Testis (tissue), 5 donors: ENCODE results near the gene PCGF6. TPM values are rescaled to one million over a fixed set of nuclear protein-coding genes. Genes with fewer than 3 reads are reported as not detected.
A peak's percentile ranks its signal among the peaks of the same experiment; 100 is the strongest.

Source experiments
- DNase-seq: peaks from one replicate; pipeline ENCODE4 v3.0.0-alpha.2; 2019
- H3K27ac ChIP-seq, 2 donors: fragments of 200-600 bp; sonication (generic); one replicate each; pipeline ENCODE4 v1.5.1; 2019
- H3K27me3 ChIP-seq: fragments of 200-600 bp; sonication (generic); one replicate; pipeline ENCODE4 v1.5.1; 2019
- H3K36me3 ChIP-seq: fragments of 200-600 bp; sonication (generic); one replicate; pipeline ENCODE4 v1.5.1; 2017; ENCODE audit warnings: low read depth; ENCODE audit errors: missing control alignments
- H3K4me1 ChIP-seq: fragments of 200-600 bp; sonication (generic); one replicate; pipeline ENCODE4 v1.5.1; 2019
- H3K4me3 ChIP-seq, 2 donors: fragments of 200-600 bp; sonication (generic); one replicate each; pipeline ENCODE4 v1.5.1; 2017 to 2019
- H3K9me3 ChIP-seq: fragments of 200-600 bp; sonication (generic); one replicate; pipeline ENCODE4 v1.5.1; 2017
- POLR2A ChIP-seq: fragments of 450-650 bp; IDR thresholded peaks from one replicate; pipeline ENCODE4 v1.6.1; 2017; ENCODE audit warnings: antibody characterized with exemption, mild to moderate bottlenecking, moderate library complexity
- WGBS, 2 donors: methylation state at CpG; one replicate each; pipeline ENCODE4 v1.1.5; 2018; 5-methylcytosine and 5-hydroxymethylcytosine counted together
- intact Hi-C: fragments of 100-400 bp; cut with DNase I; formaldehyde crosslinking; loops from one replicate; pipeline ENCODE4 v1.15.1; 2023; ENCODE audit warnings: low total_unique reads
- long read RNA-seq, 2 donors: transcript quantifications; one replicate each; lab custom pipeline, GENCODE V29; 2026
- polyA plus RNA-seq: library from polyadenylated mRNA; stranded (reverse); fragments of 350-450 nt; fragmentation: Illumina TruSeq; extraction: RNeasy Lipid Tissue Mini Kit (QIAGEN cat#74804); gene quantifications from one replicate; pipeline ENCODE4 v1.2.3, GENCODE V29; 2014; ENCODE audit warnings: low read depth, low replicate concordance; ENCODE audit not compliant: insufficient read depth
- total RNA-seq, 2 donors: library from RNA; depleted of rRNA; stranded (reverse); fragments of >200 nt; gene quantifications; one replicate each; pipeline ENCODE4 v1.2.3, GENCODE V29; 2016
- TF ChIP-seq, protein P1 (sequence below), 3 experiments: fragments of 450-650 bp in 2 of 3; fragments of 200-600 bp in 1 of 3; sonication (generic) in 1 of 3; IDR thresholded peaks; one replicate each; pipeline ENCODE4 v1.5.1; 2016 to 2019; ENCODE audit warnings: antibody characterized with exemption in 3 of 3, mild to moderate bottlenecking in 2 of 3, moderate library complexity in 1 of 3

Gene PCGF6, protein sequence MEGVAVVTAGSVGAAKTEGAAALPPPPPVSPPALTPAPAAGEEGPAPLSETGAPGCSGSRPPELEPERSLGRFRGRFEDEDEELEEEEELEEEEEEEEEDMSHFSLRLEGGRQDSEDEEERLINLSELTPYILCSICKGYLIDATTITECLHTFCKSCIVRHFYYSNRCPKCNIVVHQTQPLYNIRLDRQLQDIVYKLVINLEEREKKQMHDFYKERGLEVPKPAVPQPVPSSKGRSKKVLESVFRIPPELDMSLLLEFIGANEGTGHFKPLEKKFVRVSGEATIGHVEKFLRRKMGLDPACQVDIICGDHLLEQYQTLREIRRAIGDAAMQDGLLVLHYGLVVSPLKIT
- 10 to 100 TPM; 15.7 to 23.2 TPM for total RNA-seq
- polyA plus RNA-seq, result 15.9 TPM
- long read RNA-seq, donor 1, partial matches to known transcripts, result 0 of 1 reads
- long read RNA-seq, donor 1, other reads (novel, unspliced or antisense), result 0 of 1 reads
- long read RNA-seq, donor 2, partial matches to known transcripts, result 0 of 2 reads
- long read RNA-seq, donor 2, other reads (novel, unspliced or antisense), result 0 of 2 reads

DNA sequence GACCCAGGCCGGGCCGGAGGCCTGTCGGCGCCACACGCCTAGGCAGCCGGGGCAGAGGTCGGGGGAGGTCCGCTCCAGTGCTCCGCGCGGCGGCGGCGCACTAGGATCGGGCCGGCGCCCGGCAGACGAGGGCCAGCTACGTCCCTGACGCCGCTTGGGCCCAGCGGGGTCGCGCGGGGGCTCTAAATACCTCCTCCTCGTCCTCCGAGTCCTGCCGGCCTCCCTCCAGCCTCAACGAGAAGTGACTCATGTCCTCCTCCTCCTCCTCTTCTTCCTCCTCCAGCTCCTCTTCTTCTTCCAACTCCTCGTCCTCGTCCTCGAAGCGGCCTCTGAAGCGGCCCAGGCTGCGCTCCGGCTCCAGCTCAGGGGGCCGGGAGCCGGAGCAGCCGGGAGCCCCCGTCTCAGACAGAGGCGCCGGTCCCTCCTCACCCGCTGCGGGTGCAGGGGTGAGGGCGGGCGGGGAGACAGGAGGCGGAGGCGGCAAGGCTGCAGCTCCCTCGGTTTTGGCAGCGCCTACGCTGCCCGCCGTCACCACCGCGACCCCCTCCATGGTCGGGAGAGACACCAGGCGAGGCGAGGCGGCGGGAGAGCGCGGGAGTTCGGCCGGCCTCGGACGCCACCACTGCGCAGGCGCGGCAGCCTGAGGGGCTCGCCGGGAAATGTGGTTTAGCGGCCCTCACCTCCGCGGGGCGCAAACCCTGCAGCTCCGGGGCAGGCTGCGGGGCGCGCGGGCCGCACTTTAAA is at the start of gene PCGF6:
PCGF6 (minus strand) TSS at position 624 of the 744 bp plus-strand sequence; CDS start at position 550, 74 bp downstream.
- Histone ChIP-seq H3K36me3 (no peaks in the 10 kb centered on the region), H3K27me3 (no peaks in the 10 kb centered on the region), H3K27ac (peak within 1 kb of the TSS; percentile 88 to 91), H3K4me3 (peak within 1 kb of the TSS; percentile 82 to 88), H3K4me1 (no peaks in the 10 kb centered on the region), H3K9me3 (no peaks in the 10 kb centered on the region)
- DNase-seq, result peak; percentile 87
- intact Hi-C loops, result no loop called here
- TF ChIP-seq, protein P1, sequence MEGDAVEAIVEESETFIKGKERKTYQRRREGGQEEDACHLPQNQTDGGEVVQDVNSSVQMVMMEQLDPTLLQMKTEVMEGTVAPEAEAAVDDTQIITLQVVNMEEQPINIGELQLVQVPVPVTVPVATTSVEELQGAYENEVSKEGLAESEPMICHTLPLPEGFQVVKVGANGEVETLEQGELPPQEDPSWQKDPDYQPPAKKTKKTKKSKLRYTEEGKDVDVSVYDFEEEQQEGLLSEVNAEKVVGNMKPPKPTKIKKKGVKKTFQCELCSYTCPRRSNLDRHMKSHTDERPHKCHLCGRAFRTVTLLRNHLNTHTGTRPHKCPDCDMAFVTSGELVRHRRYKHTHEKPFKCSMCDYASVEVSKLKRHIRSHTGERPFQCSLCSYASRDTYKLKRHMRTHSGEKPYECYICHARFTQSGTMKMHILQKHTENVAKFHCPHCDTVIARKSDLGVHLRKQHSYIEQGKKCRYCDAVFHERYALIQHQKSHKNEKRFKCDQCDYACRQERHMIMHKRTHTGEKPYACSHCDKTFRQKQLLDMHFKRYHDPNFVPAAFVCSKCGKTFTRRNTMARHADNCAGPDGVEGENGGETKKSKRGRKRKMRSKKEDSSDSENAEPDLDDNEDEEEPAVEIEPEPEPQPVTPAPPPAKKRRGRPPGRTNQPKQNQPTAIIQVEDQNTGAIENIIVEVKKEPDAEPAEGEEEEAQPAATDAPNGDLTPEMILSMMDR (IDR thresholded peaks at IDR 0.05), result no peak
- no peak for TF ChIP-seq POLR2A
- 0 to 1% methylated on average over 30 to 79 of the region's 82 CpGs for WGBS, 2 donors

DNA sequence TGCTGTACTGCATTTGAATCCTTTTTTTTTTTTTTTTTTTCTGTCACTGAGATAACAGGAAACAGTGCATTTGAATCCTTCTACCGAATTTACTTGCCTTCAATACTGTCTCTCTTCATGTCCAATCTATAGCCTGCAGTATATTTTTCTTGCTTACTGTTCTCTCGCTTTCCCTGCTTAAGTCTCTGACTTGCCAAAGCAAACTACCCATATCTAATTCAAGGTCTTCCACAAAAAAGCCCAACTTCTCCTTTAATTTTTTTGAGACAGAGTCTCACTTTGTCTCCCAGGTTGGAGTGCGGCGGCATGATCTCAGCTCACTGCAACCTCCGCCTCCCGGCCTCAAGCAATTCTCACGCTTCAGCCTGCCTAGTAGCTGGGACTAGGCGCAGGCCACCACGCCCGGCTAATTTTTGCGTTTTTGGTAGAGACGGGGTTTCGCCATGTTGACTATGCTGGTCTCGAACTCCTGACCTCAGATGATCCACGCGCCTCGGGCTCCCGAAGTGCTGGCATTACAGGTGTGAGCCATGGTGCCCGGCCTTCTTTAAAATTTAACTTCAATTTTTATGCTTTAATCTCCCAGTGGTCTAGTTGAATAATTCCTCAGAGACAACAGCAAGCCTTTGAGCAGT is 46.4 kb upstream of the PCGF6 start:
- Histone ChIP-seq H3K9me3 (no peaks in the 10 kb centered on the region), H3K36me3 (no peaks in the 10 kb centered on the region), H3K4me1 (peaks cover 19% of the 10 kb centered on the region), H3K4me3 (peak overlapping the region; percentile 91 to 96), H3K27ac (peak overlapping the region in 1 of 2 donors; percentile 48), H3K27me3 (no peaks in the 10 kb centered on the region)
- TF ChIP-seq, protein P1 (IDR thresholded peaks at IDR 0.05), result no peak
- TF ChIP-seq POLR2A, result no peak
- no peak for DNase-seq
- 38 to 45% methylated on average over 19 of the region's 19 CpGs for WGBS, 2 donors
- intact Hi-C loops, result no loop called here

DNA sequence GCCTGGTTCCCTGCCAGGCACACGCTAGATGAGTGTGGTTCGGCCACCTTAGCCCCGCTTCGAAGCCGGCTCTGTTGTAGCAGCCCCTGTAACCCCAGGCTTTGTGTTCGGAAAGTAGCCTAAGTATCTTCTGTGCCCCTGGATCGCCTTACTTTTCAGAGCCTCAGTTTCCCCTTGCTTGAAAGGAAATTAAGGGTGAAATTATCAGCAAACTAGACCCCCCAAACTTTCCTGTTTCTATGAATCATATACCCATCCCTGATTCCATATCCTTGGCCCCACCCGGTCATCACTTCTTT is 45.8 kb upstream of the PCGF6 start:
- TF ChIP-seq, protein P1 (IDR thresholded peaks at IDR 0.05), result no peak
- TF ChIP-seq POLR2A, result no peak
- DNase-seq, result no peak
- Histone ChIP-seq H3K4me1 (peaks cover 19% of the 10 kb centered on the region), H3K4me3 (peak overlapping the region; percentile 91 to 96), H3K9me3 (no peaks in the 10 kb centered on the region), H3K27me3 (no peaks in the 10 kb centered on the region), H3K27ac (peak overlapping the region; percentile 48 to 80), H3K36me3 (no peaks in the 10 kb centered on the region)
- 1 to 6% methylated on average over 7 to 8 of the region's 8 CpGs for WGBS, 2 donors
- intact Hi-C loops, result no loop called here

DNA sequence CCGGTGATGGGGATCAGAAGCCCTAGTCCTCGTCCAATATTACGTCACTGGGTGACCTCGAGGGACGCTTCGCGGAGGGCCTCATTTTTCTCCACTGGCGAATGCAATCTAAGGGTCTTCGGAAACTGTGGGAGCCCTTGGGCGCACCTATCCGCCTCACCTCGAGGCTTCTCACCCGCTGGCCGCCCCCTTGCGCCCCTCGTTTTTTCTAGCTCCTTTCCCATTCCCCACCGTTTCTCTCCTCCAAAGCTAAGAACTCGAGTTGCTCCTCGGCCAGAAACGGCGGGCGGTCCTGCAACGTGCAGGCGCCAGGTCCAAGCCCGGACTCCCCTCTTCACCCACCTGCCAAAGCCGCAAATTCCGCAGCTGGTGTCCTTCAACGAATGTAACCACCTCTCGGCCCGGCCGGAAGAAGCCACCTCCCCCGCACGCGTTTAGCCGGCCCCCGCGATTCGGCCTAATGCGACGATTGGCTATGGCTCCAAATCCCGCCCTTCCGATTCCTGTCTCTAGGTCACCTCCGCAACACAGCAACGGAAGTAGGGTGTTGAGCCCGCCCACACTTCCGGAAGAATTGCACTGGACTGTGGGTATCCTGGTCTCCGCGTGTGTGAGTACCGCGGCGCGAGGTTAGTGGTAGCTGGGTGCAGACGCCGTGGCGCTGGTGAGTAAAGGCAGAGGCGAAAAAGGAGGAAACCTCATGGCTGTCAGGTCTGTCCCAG is 45.3 kb upstream of the PCGF6 start, which contains the start of the genes ATP5MK and PDCD11:
ATP5MK (minus strand) TSS at position 409 of the 722 bp plus-strand sequence. CDS start 4,018 bp downstream, outside the sequence.
PDCD11 (plus strand) TSS at position 560 of the 722 bp plus-strand sequence. CDS start 1,801 bp downstream, outside the sequence.
- no peak for TF ChIP-seq POLR2A
- TF ChIP-seq, protein P1 (IDR thresholded peaks at IDR 0.05), result no peak
- peaks cover 19% of the 10 kb centered on the region for H3K4me1 ChIP-seq
- H3K27me3 ChIP-seq, result no peaks in the 10 kb centered on the region
- peak within 1 kb of the TSS; percentile 91 to 96 for H3K4me3 ChIP-seq
- intact Hi-C loops, result no loop called here
- no peaks in the 10 kb centered on the region for H3K9me3 ChIP-seq
- DNase-seq, result peak; percentile 100
- H3K36me3 ChIP-seq, result no peaks in the 10 kb centered on the region
- 0 to 1% methylated on average over 16 to 56 of the region's 56 CpGs for WGBS, 2 donors
- H3K27ac ChIP-seq, result peak within 1 kb of the TSS; percentile 80 to 82
